K562 (cell line): ENCODE results near the gene CASP7. TPM values are rescaled to one million over a fixed set of nuclear protein-coding genes. Genes with fewer than 3 reads are reported as not detected.
A peak's percentile ranks its signal among the peaks of the same experiment; 100 is the strongest.

ENCODE experiments used
- ATAC-seq: fragments of 200-7000 bp; cut with Tn5 transposase; 3 replicates; pipeline ENCODE4 v1.9.1; 2020; ENCODE audit warnings: moderate library complexity
- BruUV-seq: library from RNA; stranded (reverse); fragments of 400-500 nt; replicated peaks from 2 replicates; lab custom pipeline; 2021; lab: Mats Ljungman, UMichigan
- CTCF ChIA-PET: fragments of 300-600 bp; formaldehyde crosslinking; extraction: SDS; loops from one replicate; lab custom pipeline; 2021; ENCODE audit warnings: low intra/inter-chr PET ratio; lab: Yijun Ruan, JAX
- POLR2A ChIA-PET: fragments of 300-600, 350-650 bp; sonication (Branson Sonifier 250); formaldehyde crosslinking; extraction: SDS; loops from one replicate; lab custom pipeline; 2021; ENCODE audit warnings: antibody characterized with exemption, inconsistent platforms; lab: Yijun Ruan, JAX
- DNase-seq, 4 experiments: peaks; one replicate each; pipeline versions ENCODE4 v3.0.0 to v3.0.0-alpha.2; 2011 to 2018; ENCODE audit warnings: low spot score in 3 of 4, mixed read lengths in 3 of 4; ENCODE audit errors: extremely low read depth in 1 of 4
- FAIRE-seq: peaks from 2 replicates; lab custom pipeline; 2011; peaks lifted over from hg19 to GRCh38; lab: Jason Lieb, UNC
- H2AFZ ChIP-seq: 2 replicates; pipeline ENCODE4 v1.6.0; 2011; ENCODE audit warnings: low read depth, low read length, control low read depth, inconsistent platforms
- H3K27ac ChIP-seq: fragments of 200-600 bp; 3 replicates; pipeline ENCODE4 v1.8.0; 2011; ENCODE audit warnings: low read depth, mild to moderate bottlenecking, control low read depth, inconsistent platforms, low read length, moderate library complexity, mixed read lengths; ENCODE audit errors: extremely low read depth
- H3K27me3 ChIP-seq, 2 experiments: fragments of 300-600 bp in 1 of 2; 2 replicates in 1 of 2; 3 replicates in 1 of 2; pipeline versions ENCODE4 v1.6.0 to v1.8.0; 2011; ENCODE audit warnings: inconsistent platforms in 2 of 2, low read length in 2 of 2, mild to moderate bottlenecking in 1 of 2, mixed read lengths in 1 of 2, moderate library complexity in 1 of 2; ENCODE audit not compliant: control insufficient read depth in 2 of 2, insufficient read depth in 2 of 2
- H3K36me3 ChIP-seq: fragments of 300-600 bp; 3 replicates; pipeline ENCODE4 v1.8.0; 2011; ENCODE audit warnings: mild to moderate bottlenecking, low read length, inconsistent platforms; ENCODE audit not compliant: control insufficient read depth, insufficient read depth
- H3K4me1 ChIP-seq, 2 experiments: fragments of 200-600 bp in 1 of 2; replicated peaks in 1 of 2; 2 replicates in 1 of 2; 3 replicates in 1 of 2; pipeline versions ENCODE4 v1.5.1 to v1.8.0; 2011; ENCODE audit warnings: inconsistent platforms in 2 of 2, low read length in 2 of 2, mild to moderate bottlenecking in 1 of 2, mixed read lengths in 1 of 2, moderate library complexity in 1 of 2; ENCODE audit not compliant: control insufficient read depth in 2 of 2, insufficient read depth in 2 of 2
- H3K4me2 ChIP-seq: 2 replicates; pipeline ENCODE4 v1.6.1; 2011; ENCODE audit warnings: low read length, control low read depth, inconsistent platforms, mixed read lengths; ENCODE audit not compliant: insufficient read depth
- H3K4me3 ChIP-seq: fragments of 200-600 bp; sonication (generic), shearing (Covaris generic); 2 replicates; pipeline ENCODE4 v1.5.1; 2016; ENCODE audit warnings: control low read depth, inconsistent platforms
- H3K79me2 ChIP-seq: fragments of 200-600 bp; 3 replicates; pipeline ENCODE4 v1.8.0; 2011; ENCODE audit warnings: low read length, inconsistent platforms; ENCODE audit not compliant: control insufficient read depth, insufficient read depth
- H3K9ac ChIP-seq, 2 experiments: 2 replicates each; pipeline versions ENCODE4 v1.6.0 to v1.6.1; 2011; ENCODE audit warnings: low read depth in 2 of 2, low read length in 2 of 2, control low read depth in 1 of 2, inconsistent platforms in 1 of 2, mild to moderate bottlenecking in 1 of 2, mixed read lengths in 1 of 2; ENCODE audit not compliant: insufficient read depth in 1 of 2
- H3K9me1 ChIP-seq: one replicate; pipeline ENCODE4 v1.6.0; 2011; ENCODE audit warnings: inconsistent platforms, mild to moderate bottlenecking, low read length, moderate library complexity; ENCODE audit not compliant: control insufficient read depth, insufficient read depth
- H3K9me3 ChIP-seq: replicated peaks from 2 replicates; pipeline ENCODE4 v1.5.1; 2011; ENCODE audit warnings: low read depth, low read length, inconsistent platforms; ENCODE audit not compliant: control insufficient read depth, insufficient read depth
- H4K20me1 ChIP-seq: replicated peaks from 2 replicates; pipeline ENCODE4 v1.6.1; 2011; ENCODE audit warnings: low read length, inconsistent platforms, mixed read lengths; ENCODE audit not compliant: control insufficient read depth, insufficient read depth
- BRD9 ChIP-seq: fragments of 450-650 bp; IDR thresholded peaks from 2 replicates; pipeline ENCODE4 v1.6.1; 2018; ENCODE audit warnings: low read depth; ENCODE audit not compliant: partially characterized antibody
- CEBPG ChIP-seq, 3 experiments: fragments of 200-800 bp in 1 of 3; sonication (Bioruptor generic) in 1 of 3; sonication (generic) in 1 of 3; formaldehyde crosslinking in 1 of 3; IDR thresholded peaks in 2 of 3; conservative IDR thresholded peaks in 1 of 3; 2 replicates each; pipeline versions ENCODE4 v1.6.1 to v1.8.0; 2016 to 2022; ENCODE audit warnings: missing compliant biosample characterization in 2 of 3, missing genetic modification characterization in 2 of 3, mild to moderate bottlenecking in 1 of 3, missing genetic modification reagents in 1 of 3
- GABPA ChIP-seq: fragments of 200-800 bp; sonication (Bioruptor generic); conservative IDR thresholded peaks from 2 replicates; pipeline ENCODE4 v1.6.1; 2016; ENCODE audit warnings: low read depth, missing genetic modification characterization, missing compliant biosample characterization
- KLF10 ChIP-seq: fragments of 250-450 bp; sonication (Bioruptor Pico); IDR thresholded peaks from 2 replicates; pipeline ENCODE4 v1.6.1; 2021; ENCODE audit warnings: matching md5 sums
- PPARD ChIP-seq: fragments of 250-450 bp; sonication (Bioruptor Pico); IDR thresholded peaks from 2 replicates; pipeline ENCODE4 v1.8.0; 2022; ENCODE audit warnings: inconsistent platforms, mild to moderate bottlenecking, moderate library complexity
- RFX1 ChIP-seq: fragments of 450-650 bp; IDR thresholded peaks from 2 replicates; pipeline ENCODE4 v1.6.1; 2016; ENCODE audit warnings: mild to moderate bottlenecking, moderate library complexity
- RFX7 ChIP-seq: fragments of 250-450 bp; sonication (Bioruptor Pico); IDR thresholded peaks from 2 replicates; pipeline ENCODE4 v1.5.1; 2021; ENCODE audit warnings: mild to moderate bottlenecking
- SP1 ChIP-seq: sonication (generic); formaldehyde crosslinking; IDR thresholded peaks from 2 replicates; pipeline ENCODE4 v1.8.1; 2022; ENCODE audit warnings: mild to moderate bottlenecking, missing genetic modification reagents
- ZNF175 ChIP-seq: fragments of 200-800 bp; sonication (Bioruptor generic); IDR thresholded peaks from 2 replicates; pipeline ENCODE4 v1.6.1; 2016; ENCODE audit warnings: low read depth, mild to moderate bottlenecking, missing genetic modification characterization, missing compliant biosample characterization
- WGBS: fragments of 100-300 bp; shearing (Covaris generic); methylation state at CpG from one replicate; pipeline ENCODE4 v1.1.6; 2016; ENCODE audit warnings: low coverage, mixed read lengths; ENCODE audit not compliant: insufficient coverage; ENCODE audit errors: missing lambda C conversion rate; 5-methylcytosine and 5-hydroxymethylcytosine counted together
- in situ Hi-C: fragments of 300-500 bp; cut with MboI; formaldehyde crosslinking; loops from 4 replicates; pipeline ENCODE4 v1.15.0; 2018; ENCODE audit warnings: inconsistent platforms, mixed read lengths
- intact Hi-C: fragments of 100-400 bp; cut with micrococcal nuclease; formaldehyde crosslinking; loops from 2 replicates; pipeline ENCODE4 v1.14.2; 2022
- polyA plus RNA-seq, 8 experiments: library from polyadenylated mRNA; depleted of rRNA in 4 of 8; stranded (reverse) in 5 of 8; unstranded in 3 of 8; fragments of >200 nt; fragmentation: Nextera tagmentation in 2 of 8; fragmentation: Illumina TruSeq in 1 of 8; extraction: Ambion mirVana in 2 of 8; extraction: Trizol in 1 of 8; gene quantifications; 2 replicates each; pipeline versions ENCODE4 v1.2.1 to v1.2.3, GENCODE V29; 2011 to 2014; ENCODE audit warnings: inconsistent platforms in 1 of 8, missing spikeins in 1 of 8
- total RNA-seq, 7 experiments: library from RNA; depleted of rRNA in 6 of 7; stranded (reverse); fragments of >200 nt in 6 of 7; fragmentation: Illumina TruSeq in 2 of 7; extraction: Trizol in 2 of 7; gene quantifications; 2 replicates each; pipeline versions ENCODE4 v1.2.1 to v1.2.3, GENCODE V29; 2011 to 2021; ENCODE audit warnings: low replicate concordance in 1 of 7
- TF ChIP-seq, protein P1 (sequence below): sonication (generic); formaldehyde crosslinking; IDR thresholded peaks from 2 replicates; pipeline ENCODE4 v1.8.0; 2022; ENCODE audit warnings: mild to moderate bottlenecking, low read depth, missing genetic modification reagents
- TF ChIP-seq, protein P2 (sequence below): fragments of 450-650 bp; IDR thresholded peaks from 2 replicates; pipeline ENCODE4 v1.6.1; 2016; ENCODE audit warnings: antibody characterized with exemption

CASP7 gene
- total and polyA plus RNA-seq, 9 of the 15 experiments (the other 6 are each of a cell fraction or from before 2014, with no cell fraction given) = 2.2 to 23.3 (median 9.0) TPM

DNA sequence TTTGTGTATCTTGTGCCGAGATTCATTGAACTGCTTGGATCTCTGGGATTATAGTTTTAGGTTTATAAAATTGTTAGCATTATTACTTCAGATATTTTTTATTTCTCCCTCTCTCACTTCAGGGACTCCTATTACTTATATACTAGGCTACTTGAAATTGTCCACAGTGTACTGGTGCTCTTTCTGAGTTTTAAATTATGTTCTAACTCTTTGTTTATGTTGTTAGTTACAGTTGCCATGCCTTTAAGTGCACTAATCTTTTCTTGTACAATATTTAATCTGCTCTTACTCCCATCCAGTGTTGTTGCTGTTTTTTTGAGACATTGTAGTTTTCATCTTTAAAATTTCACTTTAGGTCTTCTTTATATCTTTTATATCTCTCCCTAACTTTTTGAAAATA is 84.9 kb downstream of the CASP7 start:
- CTCF ChIA-PET = no interaction called here
- no peak for DNase-seq
- Histone ChIP-seq H4K20me1 (no peaks in the 10 kb centered on the region), H3K9me3 (no peaks in the 10 kb centered on the region), H3K4me1 (no peaks in the 10 kb centered on the region), H3K79me2 (no peaks in the 10 kb centered on the region), H3K9ac (no peak overlapping the region), H3K36me3 (no peaks in the 10 kb centered on the region), H3K27ac (no peak overlapping the region), H3K27me3 (peaks cover 0 to 2% of the 10 kb centered on the region in 2 experiments; a peak in 2 of 5 replicates), H3K9me1 (no peaks in the 10 kb centered on the region), H2AFZ (no peak overlapping the region), H3K4me3 (no peak overlapping the region), H3K4me2 (no peak overlapping the region)
- no peak for ATAC-seq
- BruUV-seq = no TSS peak
- in situ Hi-C loops = no loop called here
- no peak for FAIRE-seq
- POLR2A ChIA-PET = no interaction called here
- 0% methylated on average over 1 of the region's 1 CpG for WGBS
- TF ChIP-seq KLF10 (CRISPR knock-in tag) = no peak
- 0 out of 2 replicates have a peak, but pooled peaks have one; percentile 8 for TF ChIP-seq RFX1
- intact Hi-C loops = no loop called here

DNA sequence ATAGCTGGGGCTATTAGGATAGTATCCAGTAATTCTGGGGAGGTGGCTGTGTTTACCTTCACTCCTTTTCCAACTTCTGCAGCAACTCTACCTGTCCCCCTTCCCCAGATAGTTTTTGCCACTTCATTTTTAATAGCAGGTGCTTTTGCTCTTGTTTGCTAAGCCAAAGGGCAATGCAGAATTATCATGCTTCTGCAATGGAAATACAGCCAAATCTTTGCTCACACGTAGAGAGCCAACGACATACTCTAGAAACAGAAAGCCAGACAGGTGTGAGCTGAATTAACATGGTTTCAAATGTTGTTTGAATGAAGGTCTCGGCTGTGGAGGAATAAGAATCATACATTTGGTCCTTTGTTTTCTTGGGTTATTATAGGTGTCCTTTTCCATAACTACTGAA is 86.2 kb downstream of the CASP7 start:
- no peak for FAIRE-seq
- H3K27ac ChIP-seq = no peak overlapping the region
- in situ Hi-C loops (no loop called here), intact Hi-C loops (no loop called here)
- CTCF ChIA-PET = no interaction called here
- no peaks in the 10 kb centered on the region for H4K20me1 ChIP-seq
- no peak overlapping the region for H3K9ac ChIP-seq
- no peaks in the 10 kb centered on the region for H3K9me1 ChIP-seq
- H2AFZ ChIP-seq = no peak overlapping the region
- ATAC-seq = no peak
- POLR2A ChIA-PET = no interaction called here
- 0% methylated on average over 3 of the region's 3 CpGs for WGBS
- no peak overlapping the region for H3K4me2 ChIP-seq
- no peak overlapping the region for H3K4me3 ChIP-seq
- H3K4me1 ChIP-seq = no peaks in the 10 kb centered on the region
- DNase-seq = no peak
- peaks cover 0 to 5% of the 10 kb centered on the region in 2 experiments; a peak in 3 of 5 replicates for H3K27me3 ChIP-seq
- no peaks in the 10 kb centered on the region for H3K9me3 ChIP-seq
- H3K79me2 ChIP-seq = no peaks in the 10 kb centered on the region
- TF ChIP-seq, protein P1, sequence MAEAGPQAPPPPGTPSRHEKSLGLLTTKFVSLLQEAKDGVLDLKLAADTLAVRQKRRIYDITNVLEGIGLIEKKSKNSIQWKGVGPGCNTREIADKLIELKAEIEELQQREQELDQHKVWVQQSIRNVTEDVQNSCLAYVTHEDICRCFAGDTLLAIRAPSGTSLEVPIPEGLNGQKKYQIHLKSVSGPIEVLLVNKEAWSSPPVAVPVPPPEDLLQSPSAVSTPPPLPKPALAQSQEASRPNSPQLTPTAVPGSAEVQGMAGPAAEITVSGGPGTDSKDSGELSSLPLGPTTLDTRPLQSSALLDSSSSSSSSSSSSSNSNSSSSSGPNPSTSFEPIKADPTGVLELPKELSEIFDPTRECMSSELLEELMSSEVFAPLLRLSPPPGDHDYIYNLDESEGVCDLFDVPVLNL = no peak
- TF ChIP-seq ZNF175 (CRISPR knock-in tag) = no peak
- TF ChIP-seq RFX7 (CRISPR knock-in tag) = no peak
- no peak for TF ChIP-seq GABPA (tag)
- no peak for TF ChIP-seq PPARD (CRISPR knock-in tag)
- no peak for TF ChIP-seq SP1 (CRISPR knock-in tag)
- TF ChIP-seq BRD9 = no peak
- TF ChIP-seq, protein P2, sequence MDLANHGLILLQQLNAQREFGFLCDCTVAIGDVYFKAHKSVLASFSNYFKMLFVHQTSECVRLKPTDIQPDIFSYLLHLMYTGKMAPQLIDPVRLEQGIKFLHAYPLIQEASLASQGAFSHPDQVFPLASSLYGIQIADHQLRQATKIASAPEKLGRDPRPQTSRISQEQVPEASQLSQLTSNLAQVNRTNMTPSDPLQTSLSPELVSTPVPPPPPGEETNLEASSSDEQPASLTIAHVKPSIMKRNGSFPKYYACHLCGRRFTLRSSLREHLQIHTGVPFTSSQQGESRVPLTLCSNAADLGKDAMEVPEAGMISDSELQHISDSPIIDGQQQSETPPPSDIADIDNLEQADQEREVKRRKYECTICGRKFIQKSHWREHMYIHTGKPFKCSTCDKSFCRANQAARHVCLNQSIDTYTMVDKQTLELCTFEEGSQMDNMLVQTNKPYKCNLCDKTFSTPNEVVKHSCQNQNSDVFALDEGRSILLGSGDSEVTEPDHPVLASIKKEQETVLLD = no peak
- no peak for TF ChIP-seq CEBPG (CRISPR knock-in tag; IDR thresholded peaks at IDR 0.05)
- no peak for TF ChIP-seq CEBPG (tag; conservative IDR thresholded peaks at IDR 0.05 in 1 of 2, IDR thresholded peaks at IDR 0.05 in 1 of 2)
- no TSS peak for BruUV-seq
- no peaks in the 10 kb centered on the region for H3K36me3 ChIP-seq
